MCF 10A (cell line): ENCODE results near the gene PNPO. TPM values are rescaled to one million over a fixed set of nuclear protein-coding genes. Genes with fewer than 3 reads are reported as not detected.

Source experiments
- BruUV-seq: library from RNA; stranded (reverse); fragments of 400-500 nt; replicated peaks from 2 replicates; lab custom pipeline; 2021; lab: Mats Ljungman, UMichigan
- CTCF ChIA-PET: fragments of 300-600 bp; sonication (Branson Sonifier 250); formaldehyde crosslinking; extraction: SDS; loops from one replicate; lab custom pipeline; 2021; ENCODE audit warnings: antibody characterized with exemption, inconsistent platforms; lab: Yijun Ruan, JAX
- POLR2A ChIA-PET: fragments of 300-600, 350-650 bp; sonication (Branson Sonifier 250); formaldehyde crosslinking; extraction: SDS; loops from one replicate; lab custom pipeline; 2020; ENCODE audit warnings: antibody characterized with exemption, inconsistent platforms; lab: Yijun Ruan, JAX
- DNase-seq: peaks from one replicate; pipeline ENCODE4 v3.0.0-alpha.2; 2018; ENCODE audit not compliant: unreplicated experiment
- H3K27ac Mint-ChIP-seq: one replicate; pipeline ENCODE4 v1.8.0; 2022; ENCODE audit warnings: mild to moderate bottlenecking, low read depth, mixed read lengths; ENCODE audit not compliant: unreplicated experiment
- H3K27me3 Mint-ChIP-seq: one replicate; pipeline ENCODE4 v1.8.0; 2022; ENCODE audit warnings: mixed read lengths; ENCODE audit not compliant: insufficient read depth, unreplicated experiment
- H3K36me3 Mint-ChIP-seq: one replicate; pipeline ENCODE4 v1.8.0; 2022; ENCODE audit warnings: mild to moderate bottlenecking, moderate library complexity, mixed read lengths; ENCODE audit not compliant: insufficient read depth, unreplicated experiment
- H3K4me1 Mint-ChIP-seq: one replicate; pipeline ENCODE4 v1.8.0; 2022; ENCODE audit warnings: mixed read lengths; ENCODE audit not compliant: insufficient read depth, unreplicated experiment
- H3K4me3 Mint-ChIP-seq: one replicate; pipeline ENCODE4 v1.8.0; 2022; ENCODE audit warnings: mild to moderate bottlenecking, moderate library complexity, mixed read lengths; ENCODE audit not compliant: unreplicated experiment
- H3K9me3 Mint-ChIP-seq: one replicate; pipeline ENCODE4 v1.8.0; 2022; ENCODE audit warnings: mixed read lengths; ENCODE audit not compliant: unreplicated experiment
- intact Hi-C: fragments of 100-400 bp; cut with micrococcal nuclease; formaldehyde crosslinking; loops from 2 replicates; pipeline ENCODE4 v1.14.1; 2022
- total RNA-seq: library from RNA; stranded (reverse); gene quantifications from 2 replicates; pipeline ENCODE4 v1.2.3, GENCODE V29; 2022
- TF ChIP-seq, protein P1 (sequence below): fragments of 200-600 bp; IDR thresholded peaks from one replicate; pipeline ENCODE4 v1.8.0; 2022; ENCODE audit warnings: antibody characterized with exemption, mild to moderate bottlenecking; ENCODE audit not compliant: unreplicated experiment

PNPO gene
- total RNA-seq, 1 experiment from 2014 or later, result 58.4 TPM

- POLR2A ChIA-PET, result no interaction called here
- no peak for DNase-seq
- intact Hi-C loops, result no loop called here
- CTCF ChIA-PET, result interaction anchor here (0.7 to 3.4 kb wide), 2 partner anchors 15 to 18 kb away, joined by 4 to 19 read pairs; no protein-coding TSS in a partner anchor
- no peaks in the 10 kb centered on the region for H3K27me3 Mint-ChIP-seq
- TF ChIP-seq, protein P1, sequence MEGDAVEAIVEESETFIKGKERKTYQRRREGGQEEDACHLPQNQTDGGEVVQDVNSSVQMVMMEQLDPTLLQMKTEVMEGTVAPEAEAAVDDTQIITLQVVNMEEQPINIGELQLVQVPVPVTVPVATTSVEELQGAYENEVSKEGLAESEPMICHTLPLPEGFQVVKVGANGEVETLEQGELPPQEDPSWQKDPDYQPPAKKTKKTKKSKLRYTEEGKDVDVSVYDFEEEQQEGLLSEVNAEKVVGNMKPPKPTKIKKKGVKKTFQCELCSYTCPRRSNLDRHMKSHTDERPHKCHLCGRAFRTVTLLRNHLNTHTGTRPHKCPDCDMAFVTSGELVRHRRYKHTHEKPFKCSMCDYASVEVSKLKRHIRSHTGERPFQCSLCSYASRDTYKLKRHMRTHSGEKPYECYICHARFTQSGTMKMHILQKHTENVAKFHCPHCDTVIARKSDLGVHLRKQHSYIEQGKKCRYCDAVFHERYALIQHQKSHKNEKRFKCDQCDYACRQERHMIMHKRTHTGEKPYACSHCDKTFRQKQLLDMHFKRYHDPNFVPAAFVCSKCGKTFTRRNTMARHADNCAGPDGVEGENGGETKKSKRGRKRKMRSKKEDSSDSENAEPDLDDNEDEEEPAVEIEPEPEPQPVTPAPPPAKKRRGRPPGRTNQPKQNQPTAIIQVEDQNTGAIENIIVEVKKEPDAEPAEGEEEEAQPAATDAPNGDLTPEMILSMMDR, result no peak
- no peaks in the 10 kb centered on the region for H3K4me1 Mint-ChIP-seq
- H3K27ac Mint-ChIP-seq, result no peak overlapping the region
- no TSS peak for BruUV-seq
- H3K9me3 Mint-ChIP-seq, result no peaks in the 10 kb centered on the region
- no peaks in the 10 kb centered on the region for H3K36me3 Mint-ChIP-seq
- H3K4me3 Mint-ChIP-seq, result no peak overlapping the region
Observed at GRCh38 chr17:47996201-47996600, 54.8 kb downstream of the PNPO start.

DNA sequence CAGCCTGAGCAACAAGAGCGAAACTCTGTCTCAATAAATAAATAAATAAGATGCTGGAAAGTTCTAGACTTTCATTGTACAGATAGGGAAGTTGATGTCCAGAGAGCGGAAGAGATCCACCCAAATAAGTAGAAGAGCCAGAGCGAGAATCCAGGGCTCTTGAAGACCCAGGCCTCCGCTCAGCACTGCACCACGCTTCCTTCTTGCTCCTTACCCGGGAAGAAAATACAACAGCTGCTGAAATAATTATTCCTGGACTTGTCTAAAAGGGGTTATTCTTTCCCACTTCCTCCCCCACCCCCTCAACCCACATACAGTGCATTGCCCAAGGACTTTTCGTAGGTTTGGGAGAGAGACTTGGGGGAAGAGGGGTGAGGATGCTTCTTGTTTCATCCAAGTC, 56.2 kb downstream of the PNPO start:
- no peak for DNase-seq
- H3K27me3 Mint-ChIP-seq, result no peaks in the 10 kb centered on the region
- H3K9me3 Mint-ChIP-seq, result no peaks in the 10 kb centered on the region
- peaks cover 4% of the 10 kb centered on the region for H3K4me1 Mint-ChIP-seq
- no peaks in the 10 kb centered on the region for H3K36me3 Mint-ChIP-seq
- no peak overlapping the region for H3K4me3 Mint-ChIP-seq
- POLR2A ChIA-PET, result no interaction called here
- BruUV-seq, result no TSS peak
- CTCF ChIA-PET, result interaction anchor here (0.6 to 3.4 kb wide), 2 partner anchors 19 to 24 kb away, joined by 4 to 19 read pairs; no protein-coding TSS in a partner anchor
- H3K27ac Mint-ChIP-seq, result no peak overlapping the region
- intact Hi-C loops, result no loop called here
- TF ChIP-seq, protein P1, result no peak

DNA sequence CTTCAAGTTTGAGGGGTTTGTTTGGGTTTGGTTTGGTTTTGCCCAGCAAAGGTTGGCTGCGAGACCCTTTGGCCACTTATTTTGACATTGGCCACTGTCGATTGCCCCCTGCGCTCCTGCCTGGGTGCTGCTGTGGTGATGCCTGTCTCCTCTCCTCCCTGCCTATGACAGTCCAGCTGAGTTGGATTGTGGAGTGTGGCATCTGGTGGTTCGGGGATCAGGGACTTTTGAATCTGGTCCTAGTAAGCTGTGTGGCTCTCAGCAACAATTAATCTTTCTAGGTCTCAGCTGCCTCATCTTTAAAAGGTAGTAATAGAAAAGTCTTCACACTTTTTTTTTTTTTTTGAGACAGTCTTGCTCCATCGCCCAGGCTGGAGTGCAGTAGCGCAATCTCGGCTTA, 56.7 kb downstream of the PNPO start:
- TF ChIP-seq, protein P1, result no peak
- Mint-ChIP-seq H3K36me3 (no peaks in the 10 kb centered on the region), H3K4me3 (no peak overlapping the region), H3K27me3 (no peaks in the 10 kb centered on the region), H3K27ac (no peak overlapping the region), H3K4me1 (peaks cover 8% of the 10 kb centered on the region), H3K9me3 (no peaks in the 10 kb centered on the region)
- no peak for DNase-seq
- POLR2A ChIA-PET, result no interaction called here
- BruUV-seq, result no TSS peak
- intact Hi-C loops, result no loop called here
- CTCF ChIA-PET, result interaction anchor here (3.4 kb wide), 1 partner anchor 19 kb away, joined by 19 read pairs; no protein-coding TSS in a partner anchor

Other genes with a start within 250 kb of the PNPO start
- gene TBKBP1, start 247.4 kb upstream of the PNPO start, total RNA-seq, result 0.40 and 1.5 TPM in 2 replicates
- gene TBX21, start 208.3 kb upstream of the PNPO start, total RNA-seq, result not detected in 2 replicates
- 4.3 and 4.7 TPM in 2 replicates for gene OSBPL7, start 119.8 kb upstream of the PNPO start, total RNA-seq
- 43.2 and 49.3 TPM in 2 replicates for gene MRPL10, start 110.0 kb upstream of the PNPO start, total RNA-seq
- 1.2 and 1.4 TPM in 2 replicates for gene LRRC46, start 109.9 kb upstream of the PNPO start, total RNA-seq
- 15.7 and 16.2 TPM in 2 replicates for gene SCRN2, start 100.3 kb upstream of the PNPO start, total RNA-seq
- 1.2 and 1.5 TPM in 2 replicates for gene SP6, start 90.4 kb upstream of the PNPO start, total RNA-seq
- 11.9 and 15.1 TPM in 2 replicates for gene SP2, start 45.3 kb upstream of the PNPO start, total RNA-seq
- not detected in 2 replicates for gene PRR15L, start 16.3 kb downstream of the PNPO start, total RNA-seq
- gene CDK5RAP3, start 29.5 kb downstream of the PNPO start, total RNA-seq, result 132 and 149 TPM in 2 replicates
- 2.5 TPM in 1 of 2 replicates, not detected in the other for gene COPZ2, start 96.2 kb downstream of the PNPO start, total RNA-seq
- gene NFE2L1, start 106.8 kb downstream of the PNPO start, total RNA-seq, result 235 and 315 TPM in 2 replicates
- gene CBX1, start 159.9 kb downstream of the PNPO start, total RNA-seq, result 77.3 and 81.2 TPM in 2 replicates
- 21.7 and 24.2 TPM in 2 replicates for gene SNX11, start 166.2 kb downstream of the PNPO start, total RNA-seq